NCI-H1694 (cell line): ENCODE measurements around the gene TPM1.
"Not testable (repeated sequence)": the region's sequence is repeated elsewhere in the genome, so short reads cannot be mapped to it uniquely, and the experiment has no call there.

Source experiments
- DNase-seq: peaks from one replicate; lab custom pipeline; 2025; lab: John Stamatoyannopoulos, UW

Gene TPM1

GRCh38 chr15:63041974-63042876 lies at the start of gene TPM1:
TSS of gene TPM1 (plus strand) at chr15:63042747. CDS start at chr15:63042830, 83 bp downstream.
- no peak for DNase-seq

- DNase-seq, result no peak
Observed at GRCh38 chr15:62993066-62993465, 49.5 kb upstream of the TPM1 start.

- DNase-seq, result not testable (repeated sequence)
Observed at GRCh38 chr15:62993632-62994031, 48.9 kb upstream of the TPM1 start.

- DNase-seq, result no peak
Observed at GRCh38 chr15:62994439-62994838, 48.1 kb upstream of the TPM1 start.

- no peak for DNase-seq
Observed at GRCh38 chr15:62994975-62995681, 47.4 kb upstream of the TPM1 start.

GRCh38 chr15:62997441-62997840 lies 45.1 kb upstream of the TPM1 start:
- no peak for DNase-seq

- no peak for DNase-seq
Observed at GRCh38 chr15:62998262-62998890, 44.2 kb upstream of the TPM1 start.

- DNase-seq, result no peak
Observed at GRCh38 chr15:62999178-62999577, 43.4 kb upstream of the TPM1 start.

- no peak for DNase-seq
Observed at GRCh38 chr15:62999923-63000561, 42.5 kb upstream of the TPM1 start.

- no peak for DNase-seq
Observed at GRCh38 chr15:63000706-63001105, 41.8 kb upstream of the TPM1 start.

GRCh38 chr15:63004211-63004610 lies 38.3 kb upstream of the TPM1 start:
- DNase-seq, result no peak

- no peak for DNase-seq
Observed at GRCh38 chr15:63006032-63006878, 36.3 kb upstream of the TPM1 start.

- no peak for DNase-seq
Observed at GRCh38 chr15:63008333-63009049, 34.1 kb upstream of the TPM1 start.

- DNase-seq, result no peak
Observed at GRCh38 chr15:63010386-63010785, 32.2 kb upstream of the TPM1 start.

GRCh38 chr15:63010920-63011693 lies 31.4 kb upstream of the TPM1 start:
- no peak for DNase-seq

GRCh38 chr15:63012444-63012843 lies 30.1 kb upstream of the TPM1 start:
- no peak for DNase-seq

- no peak for DNase-seq
Observed at GRCh38 chr15:63013052-63013808, 29.3 kb upstream of the TPM1 start.

GRCh38 chr15:63014578-63014977 lies 28.0 kb upstream of the TPM1 start:
- no peak for DNase-seq

- no peak for DNase-seq
Observed at GRCh38 chr15:63015618-63016017, 26.9 kb upstream of the TPM1 start.
